CD8-positive, alpha-beta memory T cell (primary cell): ENCODE data around the gene ACTG1. TPM values are rescaled to one million over a fixed set of nuclear protein-coding genes. Genes with fewer than 3 reads are reported as not detected.

ENCODE experiments used
- CTCF ChIA-PET: fragments of 350-600 bp; sonication (Branson Sonifier 250); formaldehyde crosslinking; loops from one replicate; lab custom pipeline; 2021; ENCODE audit warnings: antibody characterized with exemption; lab: Charles Lee
- POLR2A ChIA-PET: fragments of 350-600 bp; sonication (Branson Sonifier 250); formaldehyde crosslinking; loops from one replicate; lab custom pipeline; 2021; ENCODE audit warnings: antibody characterized with exemption; lab: Charles Lee
- DNase-seq, 5 donors: peaks; one replicate each; pipeline versions ENCODE4 v3.0.0 to v3.0.0-alpha.2; 2020 to 2022; ENCODE audit warnings: mixed read lengths in 1 of 5
- H3K27ac ChIP-seq: one replicate; pipeline ENCODE4 v1.7.0; 2013; ENCODE audit warnings: low read depth, mild to moderate bottlenecking, low read length, moderate library complexity
- H3K27me3 ChIP-seq: 2 replicates; pipeline ENCODE4 v1.7.0; 2013; ENCODE audit warnings: low read length, mild to moderate bottlenecking; ENCODE audit not compliant: insufficient read depth, poor library complexity, severe bottlenecking
- H3K36me3 ChIP-seq: 2 replicates; pipeline ENCODE4 v1.7.0; 2013; ENCODE audit warnings: mild to moderate bottlenecking, low read length, moderate library complexity; ENCODE audit not compliant: insufficient read depth
- H3K4me1 ChIP-seq: 2 replicates; pipeline ENCODE4 v1.7.0; 2013; ENCODE audit warnings: mild to moderate bottlenecking, low read length, moderate library complexity; ENCODE audit not compliant: insufficient read depth
- H3K4me3 ChIP-seq: 2 replicates; pipeline ENCODE4 v1.7.0; 2013; ENCODE audit warnings: mild to moderate bottlenecking, low read length
- H3K9me3 ChIP-seq: 2 replicates; pipeline ENCODE4 v1.7.0; 2013; ENCODE audit warnings: mild to moderate bottlenecking, low read length
- H3K27ac Mint-ChIP-seq, 8 donors: one replicate each; pipeline ENCODE4 v1.8.0; 2020 to 2021; ENCODE audit warnings: mixed read lengths in 8 of 8, mild to moderate bottlenecking in 6 of 8, inconsistent platforms in 3 of 8, moderate library complexity in 3 of 8
- H3K27me3 Mint-ChIP-seq, 2 donors: one replicate each; pipeline ENCODE4 v1.8.0; 2020 to 2021; ENCODE audit warnings: mixed read lengths in 2 of 2, mild to moderate bottlenecking in 1 of 2, moderate library complexity in 1 of 2
- H3K36me3 Mint-ChIP-seq, 3 donors: one replicate each; pipeline ENCODE4 v1.8.0; 2020 to 2021; ENCODE audit warnings: mixed read lengths in 3 of 3, inconsistent platforms in 1 of 3, mild to moderate bottlenecking in 1 of 3
- H3K4me1 Mint-ChIP-seq, 3 donors: one replicate each; pipeline ENCODE4 v1.8.0; 2020 to 2021; ENCODE audit warnings: mixed read lengths in 3 of 3, inconsistent platforms in 1 of 3, mild to moderate bottlenecking in 1 of 3
- H3K4me3 Mint-ChIP-seq, 7 donors: one replicate each; pipeline ENCODE4 v1.8.0; 2020 to 2021; ENCODE audit warnings: mixed read lengths in 7 of 7, mild to moderate bottlenecking in 6 of 7, moderate library complexity in 4 of 7, inconsistent platforms in 2 of 7
- H3K9me3 Mint-ChIP-seq, 5 donors: one replicate each; pipeline ENCODE4 v1.8.0; 2020 to 2022; ENCODE audit warnings: mixed read lengths in 5 of 5, mild to moderate bottlenecking in 3 of 5, moderate library complexity in 2 of 5, inconsistent platforms in 1 of 5
- polyA plus RNA-seq: library from polyadenylated mRNA; unstranded; fragments of 300-500 nt; fragmentation: Illumina TruSeq; gene quantifications from one replicate; pipeline ENCODE4 v1.2.3, GENCODE V29; 2021
- total RNA-seq, 2 experiments: library from RNA; stranded (reverse); gene quantifications; one replicate each; pipeline ENCODE4 v1.2.3, GENCODE V29; 2021

Gene ACTG1
- total and polyA plus RNA-seq, 3 experiments from 2014 or later: 1,950 to 5,190 (median 5,175) TPM

DNA sequence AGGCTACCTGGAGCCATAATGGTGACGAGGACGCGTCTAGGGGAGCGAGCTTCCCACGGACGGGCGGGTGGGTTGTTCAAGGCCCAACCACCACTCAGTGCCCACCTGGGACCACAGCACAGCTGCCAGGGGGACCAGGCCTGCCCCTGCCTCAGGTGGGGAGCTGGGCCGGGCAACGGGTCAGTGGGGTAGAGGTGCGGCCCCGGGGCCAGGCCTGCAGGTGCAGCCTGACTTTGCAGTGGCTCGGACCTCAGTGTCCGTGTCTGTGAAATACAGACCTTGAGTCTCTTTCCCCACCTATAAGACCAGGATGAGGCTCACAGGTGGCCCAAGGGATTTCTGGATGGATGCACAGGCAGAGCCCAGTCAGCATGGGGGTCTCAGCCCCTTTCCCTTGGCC is 43.3 kb downstream of the ACTG1 start:
- no peak for DNase-seq
- Mint-ChIP-seq H3K4me3 (no peak overlapping the region), H3K27ac (no peak overlapping the region), H3K4me1 (no peaks in the 10 kb centered on the region), H3K27me3 (no peaks in the 10 kb centered on the region), H3K36me3 (no peaks in the 10 kb centered on the region), H3K9me3 (no peaks in the 10 kb centered on the region)
- POLR2A ChIA-PET: no interaction called here
- H3K27ac ChIP-seq: no peak overlapping the region
- no peaks in the 10 kb centered on the region for H3K9me3 ChIP-seq
- H3K4me1 ChIP-seq: no peaks in the 10 kb centered on the region
- no peaks in the 10 kb centered on the region for H3K36me3 ChIP-seq
- CTCF ChIA-PET: no interaction called here
- no peak overlapping the region for H3K4me3 ChIP-seq
- H3K27me3 ChIP-seq: no peaks in the 10 kb centered on the region

DNA sequence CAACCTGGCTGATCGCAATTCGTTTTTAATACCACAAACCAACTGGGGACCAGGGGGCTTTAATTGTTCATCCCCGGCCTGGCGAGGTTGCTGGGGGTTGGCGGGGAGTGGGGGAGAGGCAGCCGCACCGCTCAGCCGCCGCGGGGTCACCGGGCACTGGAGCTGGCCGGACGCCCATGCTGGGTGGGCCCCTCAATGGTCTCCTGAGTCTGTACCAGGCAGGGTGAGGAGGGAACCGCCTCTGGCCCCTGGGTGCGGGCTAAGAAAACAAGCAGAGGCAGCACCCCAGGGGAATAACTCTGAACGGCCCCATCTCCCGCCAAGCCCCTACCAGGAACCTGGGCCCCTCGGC is 43.9 kb downstream of the ACTG1 start:
- Histone ChIP-seq H3K9me3 (no peaks in the 10 kb centered on the region), H3K4me3 (no peak overlapping the region), H3K36me3 (no peaks in the 10 kb centered on the region), H3K27me3 (no peaks in the 10 kb centered on the region), H3K4me1 (no peaks in the 10 kb centered on the region), H3K27ac (no peak overlapping the region)
- H3K36me3 Mint-ChIP-seq: no peaks in the 10 kb centered on the region
- POLR2A ChIA-PET: no interaction called here
- no peaks in the 10 kb centered on the region for H3K9me3 Mint-ChIP-seq
- H3K27me3 Mint-ChIP-seq: no peaks in the 10 kb centered on the region
- no peaks in the 10 kb centered on the region for H3K4me1 Mint-ChIP-seq
- H3K27ac Mint-ChIP-seq: no peak overlapping the region
- CTCF ChIA-PET: no interaction called here
- H3K4me3 Mint-ChIP-seq: no peak overlapping the region
- DNase-seq: no peak

DNA sequence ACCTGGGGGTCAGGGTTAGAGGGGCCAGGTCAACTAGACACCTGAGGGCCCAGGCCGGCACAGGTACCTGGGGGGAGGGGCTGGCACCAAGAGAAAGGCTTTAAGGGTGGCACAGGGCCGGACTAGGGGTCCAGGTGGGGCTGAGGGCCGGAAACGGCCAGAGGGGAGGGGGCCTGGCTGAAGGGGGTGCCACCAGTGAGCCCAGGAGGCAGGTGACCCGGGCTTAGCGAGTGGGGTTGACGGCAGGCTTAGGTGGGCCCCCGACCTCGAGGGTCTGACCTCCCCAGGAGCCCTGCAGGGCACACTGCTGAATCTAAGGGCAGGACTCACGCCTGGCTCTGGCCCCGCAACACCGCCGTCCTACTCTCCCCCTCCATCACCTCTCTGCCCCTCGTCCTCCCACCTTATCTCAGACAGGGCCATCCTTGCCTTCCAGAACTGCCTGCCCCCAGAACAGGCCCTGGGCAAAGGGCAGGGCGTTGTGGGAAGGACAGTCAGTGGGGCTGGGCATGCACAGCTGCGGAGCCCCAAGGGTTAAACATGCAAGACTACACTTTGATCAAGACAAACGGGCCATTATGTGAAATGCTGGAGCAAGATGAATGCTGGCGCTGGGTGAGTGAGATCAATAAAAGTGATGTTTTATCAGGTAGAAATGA is 44.4 kb downstream of the ACTG1 start:
- no peak overlapping the region for H3K4me3 ChIP-seq
- POLR2A ChIA-PET: no interaction called here
- CTCF ChIA-PET: no interaction called here
- Mint-ChIP-seq H3K9me3 (no peaks in the 10 kb centered on the region), H3K27ac (no peak overlapping the region), H3K36me3 (no peaks in the 10 kb centered on the region), H3K4me3 (no peak overlapping the region), H3K27me3 (no peaks in the 10 kb centered on the region), H3K4me1 (no peaks in the 10 kb centered on the region)
- H3K36me3 ChIP-seq: no peaks in the 10 kb centered on the region
- no peaks in the 10 kb centered on the region for H3K9me3 ChIP-seq
- H3K27ac ChIP-seq: no peak overlapping the region
- H3K27me3 ChIP-seq: no peaks in the 10 kb centered on the region
- no peak for DNase-seq
- no peaks in the 10 kb centered on the region for H3K4me1 ChIP-seq

GRCh38 chr17:81466564-81467472 is 45.8 kb downstream of the ACTG1 start:
- no peak overlapping the region for H3K4me3 ChIP-seq
- H3K27me3 ChIP-seq: no peaks in the 10 kb centered on the region
- H3K4me3 Mint-ChIP-seq: no peak overlapping the region
- ChIA-PET POLR2A (no interaction called here), CTCF (no interaction called here)
- no peaks in the 10 kb centered on the region for H3K27me3 Mint-ChIP-seq
- no peaks in the 10 kb centered on the region for H3K9me3 Mint-ChIP-seq
- no peaks in the 10 kb centered on the region for H3K4me1 ChIP-seq
- H3K27ac Mint-ChIP-seq: no peak overlapping the region
- H3K27ac ChIP-seq: no peak overlapping the region
- DNase-seq: no peak
- no peaks in the 10 kb centered on the region for H3K4me1 Mint-ChIP-seq
- no peaks in the 10 kb centered on the region for H3K9me3 ChIP-seq
- H3K36me3 Mint-ChIP-seq: no peaks in the 10 kb centered on the region
- no peaks in the 10 kb centered on the region for H3K36me3 ChIP-seq

DNA sequence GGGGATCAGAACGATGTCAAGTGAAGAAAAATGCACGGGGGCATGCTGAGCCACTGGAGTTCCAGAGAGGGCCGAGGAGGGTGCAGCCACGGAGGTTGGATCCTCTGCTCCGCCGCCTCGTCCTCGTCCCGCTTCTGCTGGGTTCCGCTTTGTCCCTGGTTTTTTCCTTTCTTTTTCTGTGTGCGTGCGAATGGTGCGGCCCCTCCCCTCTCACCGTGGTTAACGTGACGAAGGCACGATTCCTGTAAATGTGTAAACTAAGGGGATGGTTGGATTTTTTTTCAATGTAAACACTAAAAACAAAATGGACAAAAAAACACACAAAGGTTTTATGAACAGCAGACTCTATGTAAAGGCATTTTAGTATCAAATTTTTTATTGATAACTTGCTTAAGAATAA is 46.7 kb downstream of the ACTG1 start:
- Mint-ChIP-seq H3K27me3 (no peaks in the 10 kb centered on the region), H3K4me1 (no peaks in the 10 kb centered on the region), H3K9me3 (no peaks in the 10 kb centered on the region), H3K4me3 (no peak overlapping the region), H3K27ac (no peak overlapping the region), H3K36me3 (no peaks in the 10 kb centered on the region)
- no peak overlapping the region for H3K4me3 ChIP-seq
- ChIA-PET CTCF (no interaction called here), POLR2A (no interaction called here)
- H3K9me3 ChIP-seq: no peaks in the 10 kb centered on the region
- no peaks in the 10 kb centered on the region for H3K27me3 ChIP-seq
- no peak overlapping the region for H3K27ac ChIP-seq
- no peaks in the 10 kb centered on the region for H3K36me3 ChIP-seq
- no peaks in the 10 kb centered on the region for H3K4me1 ChIP-seq
- DNase-seq: no peak

- Mint-ChIP-seq H3K4me1 (no peaks in the 10 kb centered on the region), H3K4me3 (no peak overlapping the region), H3K36me3 (no peaks in the 10 kb centered on the region), H3K27ac (no peak overlapping the region), H3K27me3 (no peaks in the 10 kb centered on the region), H3K9me3 (no peaks in the 10 kb centered on the region)
- no peak overlapping the region for H3K4me3 ChIP-seq
- no peak for DNase-seq
- no peaks in the 10 kb centered on the region for H3K27me3 ChIP-seq
- POLR2A ChIA-PET: no interaction called here
- CTCF ChIA-PET: no interaction called here
- H3K4me1 ChIP-seq: no peaks in the 10 kb centered on the region
- no peaks in the 10 kb centered on the region for H3K36me3 ChIP-seq
- no peaks in the 10 kb centered on the region for H3K9me3 ChIP-seq
- H3K27ac ChIP-seq: no peak overlapping the region
Measured at GRCh38 chr17:81464586-81464985, 48.0 kb downstream of the ACTG1 start.

GRCh38 chr17:81463506-81463905 is 49.1 kb downstream of the ACTG1 start:
- H3K27ac Mint-ChIP-seq: no peak overlapping the region
- H3K4me1 Mint-ChIP-seq: no peaks in the 10 kb centered on the region
- no peaks in the 10 kb centered on the region for H3K36me3 Mint-ChIP-seq
- H3K27me3 Mint-ChIP-seq: no peaks in the 10 kb centered on the region
- Histone ChIP-seq H3K9me3 (no peaks in the 10 kb centered on the region), H3K27me3 (no peaks in the 10 kb centered on the region), H3K36me3 (no peaks in the 10 kb centered on the region), H3K4me1 (no peaks in the 10 kb centered on the region), H3K27ac (no peak overlapping the region), H3K4me3 (no peak overlapping the region)
- no peaks in the 10 kb centered on the region for H3K9me3 Mint-ChIP-seq
- ChIA-PET CTCF (no interaction called here), POLR2A (no interaction called here)
- H3K4me3 Mint-ChIP-seq: no peak overlapping the region
- no peak for DNase-seq

DNA sequence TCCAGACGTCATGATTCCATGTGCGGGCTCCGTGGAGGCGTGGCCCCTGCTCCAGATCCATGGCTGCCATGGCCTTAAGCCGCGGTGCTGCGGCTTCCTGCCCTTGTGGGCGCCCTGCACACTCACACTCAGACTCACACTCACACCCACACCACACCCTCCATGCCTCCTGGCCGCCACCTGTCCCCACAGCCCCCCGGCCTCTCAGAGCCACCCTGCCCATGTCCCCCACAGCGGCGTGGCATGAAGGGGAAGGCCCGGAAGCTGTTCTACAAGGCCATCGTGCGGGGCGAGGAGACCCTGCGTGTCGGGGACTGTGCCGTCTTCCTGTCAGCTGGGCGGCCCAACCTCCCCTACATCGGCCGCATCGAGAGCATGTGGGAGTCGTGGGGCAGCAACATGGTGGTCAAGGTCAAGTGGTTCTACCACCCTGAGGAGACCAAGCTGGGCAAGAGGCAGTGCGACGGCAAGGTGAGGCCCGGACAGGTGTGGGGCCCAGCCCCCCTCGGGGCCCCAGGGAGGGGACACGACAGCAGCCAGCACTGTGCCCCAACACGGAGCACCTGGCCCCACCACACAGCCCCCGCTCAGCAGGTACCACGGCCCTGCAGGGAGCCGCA is 50.0 kb downstream of the ACTG1 start:
- CTCF ChIA-PET: no interaction called here
- H3K4me1 Mint-ChIP-seq: no peaks in the 10 kb centered on the region

More for the DNA sequence above, 50.0 kb downstream of the ACTG1 start:
- Histone ChIP-seq H3K36me3 (no peaks in the 10 kb centered on the region), H3K4me1 (no peaks in the 10 kb centered on the region), H3K9me3 (no peaks in the 10 kb centered on the region), H3K4me3 (no peak overlapping the region), H3K27me3 (no peaks in the 10 kb centered on the region), H3K27ac (no peak overlapping the region)
- no peaks in the 10 kb centered on the region for H3K9me3 Mint-ChIP-seq
- no peaks in the 10 kb centered on the region for H3K36me3 Mint-ChIP-seq
- POLR2A ChIA-PET: no interaction called here
- H3K27me3 Mint-ChIP-seq: no peaks in the 10 kb centered on the region
- DNase-seq: no peak
- no peak overlapping the region for H3K4me3 Mint-ChIP-seq
- no peak overlapping the region for H3K27ac Mint-ChIP-seq
